Measurements from ENCODE around the gene NRAP.

DNA sequence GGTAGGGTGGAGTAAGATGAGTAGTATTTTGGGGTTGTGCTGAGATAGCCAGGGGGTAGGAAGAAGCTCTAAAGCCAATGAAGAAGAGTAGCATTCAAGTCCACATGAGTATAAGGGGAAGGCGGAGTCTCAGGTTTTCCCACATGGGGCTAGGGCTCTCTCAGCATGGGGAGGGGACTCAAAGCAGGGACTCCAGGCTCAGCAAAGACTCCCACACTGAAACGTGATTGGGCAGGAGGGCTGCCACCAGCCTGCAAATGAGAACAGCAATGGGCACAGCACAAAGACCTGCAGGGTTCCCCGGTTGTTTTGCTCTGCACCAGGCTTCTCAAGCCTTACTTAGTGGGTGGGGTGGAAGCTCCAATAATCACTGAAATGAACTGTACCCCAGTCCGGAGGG, 1.5 kb upstream of the NRAP start:
- TF ChIP-seq, protein P1, sequence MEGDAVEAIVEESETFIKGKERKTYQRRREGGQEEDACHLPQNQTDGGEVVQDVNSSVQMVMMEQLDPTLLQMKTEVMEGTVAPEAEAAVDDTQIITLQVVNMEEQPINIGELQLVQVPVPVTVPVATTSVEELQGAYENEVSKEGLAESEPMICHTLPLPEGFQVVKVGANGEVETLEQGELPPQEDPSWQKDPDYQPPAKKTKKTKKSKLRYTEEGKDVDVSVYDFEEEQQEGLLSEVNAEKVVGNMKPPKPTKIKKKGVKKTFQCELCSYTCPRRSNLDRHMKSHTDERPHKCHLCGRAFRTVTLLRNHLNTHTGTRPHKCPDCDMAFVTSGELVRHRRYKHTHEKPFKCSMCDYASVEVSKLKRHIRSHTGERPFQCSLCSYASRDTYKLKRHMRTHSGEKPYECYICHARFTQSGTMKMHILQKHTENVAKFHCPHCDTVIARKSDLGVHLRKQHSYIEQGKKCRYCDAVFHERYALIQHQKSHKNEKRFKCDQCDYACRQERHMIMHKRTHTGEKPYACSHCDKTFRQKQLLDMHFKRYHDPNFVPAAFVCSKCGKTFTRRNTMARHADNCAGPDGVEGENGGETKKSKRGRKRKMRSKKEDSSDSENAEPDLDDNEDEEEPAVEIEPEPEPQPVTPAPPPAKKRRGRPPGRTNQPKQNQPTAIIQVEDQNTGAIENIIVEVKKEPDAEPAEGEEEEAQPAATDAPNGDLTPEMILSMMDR (conservative IDR thresholded peaks at IDR 0.05; ENCODE audit: low read depth, low read length), result no peak
- TF ChIP-seq CEBPB (IDR thresholded peaks at IDR 0.05; ENCODE audit: low read depth, low read length) (no peak), MAFK (IDR thresholded peaks at IDR 0.05; ENCODE audit: low read depth, low read length) (no peak), SMC3 (IDR thresholded peaks at IDR 0.05; ENCODE audit: low read depth, low read length) (no peak), RCOR1 (IDR thresholded peaks at IDR 0.05; ENCODE audit: insufficient replicate concordance, low read length) (no peak), POLR2A (IDR thresholded peaks at IDR 0.05; ENCODE audit: low read depth, low read length) (no peak)
- TF ChIP-seq, protein P2, sequence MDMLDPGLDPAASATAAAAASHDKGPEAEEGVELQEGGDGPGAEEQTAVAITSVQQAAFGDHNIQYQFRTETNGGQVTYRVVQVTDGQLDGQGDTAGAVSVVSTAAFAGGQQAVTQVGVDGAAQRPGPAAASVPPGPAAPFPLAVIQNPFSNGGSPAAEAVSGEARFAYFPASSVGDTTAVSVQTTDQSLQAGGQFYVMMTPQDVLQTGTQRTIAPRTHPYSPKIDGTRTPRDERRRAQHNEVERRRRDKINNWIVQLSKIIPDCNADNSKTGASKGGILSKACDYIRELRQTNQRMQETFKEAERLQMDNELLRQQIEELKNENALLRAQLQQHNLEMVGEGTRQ (IDR thresholded peaks at IDR 0.05; ENCODE audit: low read depth, low read length), result no peak
